Nephron progenitor cell (in vitro differentiated cells): Measurements from ENCODE around the gene B4GALT7.

ENCODE experiments used
- DNase-seq: peaks from one replicate; pipeline ENCODE4 v3.0.0; 2021
- H3K27ac Mint-ChIP-seq: 2 replicates; pipeline ENCODE4 v1.8.0; 2021; ENCODE audit warnings: mild to moderate bottlenecking, moderate library complexity, mixed read lengths
- H3K27me3 Mint-ChIP-seq: 2 replicates; pipeline ENCODE4 v1.8.0; 2021; ENCODE audit warnings: mild to moderate bottlenecking, low read depth, mixed read lengths; ENCODE audit not compliant: poor library complexity
- H3K36me3 Mint-ChIP-seq: 2 replicates; pipeline ENCODE4 v1.8.0; 2021; ENCODE audit warnings: low read depth, mixed read lengths
- H3K4me1 Mint-ChIP-seq: 2 replicates; pipeline ENCODE4 v1.8.0; 2021; ENCODE audit warnings: mixed read lengths
- H3K4me3 Mint-ChIP-seq: 2 replicates; pipeline ENCODE4 v1.8.0; 2021; ENCODE audit warnings: mild to moderate bottlenecking, moderate library complexity, mixed read lengths
- H3K9me3 Mint-ChIP-seq: 2 replicates; pipeline ENCODE4 v1.8.0; 2021; ENCODE audit warnings: mild to moderate bottlenecking, moderate library complexity, mixed read lengths
- TF ChIP-seq, protein P1 (sequence below): fragments of 200-600 bp; sonication (generic); IDR thresholded peaks from 2 replicates; pipeline ENCODE4 v1.5.0; 2021; ENCODE audit warnings: antibody characterized with exemption

The B4GALT7 gene, protein sequence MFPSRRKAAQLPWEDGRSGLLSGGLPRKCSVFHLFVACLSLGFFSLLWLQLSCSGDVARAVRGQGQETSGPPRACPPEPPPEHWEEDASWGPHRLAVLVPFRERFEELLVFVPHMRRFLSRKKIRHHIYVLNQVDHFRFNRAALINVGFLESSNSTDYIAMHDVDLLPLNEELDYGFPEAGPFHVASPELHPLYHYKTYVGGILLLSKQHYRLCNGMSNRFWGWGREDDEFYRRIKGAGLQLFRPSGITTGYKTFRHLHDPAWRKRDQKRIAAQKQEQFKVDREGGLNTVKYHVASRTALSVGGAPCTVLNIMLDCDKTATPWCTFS

DNA sequence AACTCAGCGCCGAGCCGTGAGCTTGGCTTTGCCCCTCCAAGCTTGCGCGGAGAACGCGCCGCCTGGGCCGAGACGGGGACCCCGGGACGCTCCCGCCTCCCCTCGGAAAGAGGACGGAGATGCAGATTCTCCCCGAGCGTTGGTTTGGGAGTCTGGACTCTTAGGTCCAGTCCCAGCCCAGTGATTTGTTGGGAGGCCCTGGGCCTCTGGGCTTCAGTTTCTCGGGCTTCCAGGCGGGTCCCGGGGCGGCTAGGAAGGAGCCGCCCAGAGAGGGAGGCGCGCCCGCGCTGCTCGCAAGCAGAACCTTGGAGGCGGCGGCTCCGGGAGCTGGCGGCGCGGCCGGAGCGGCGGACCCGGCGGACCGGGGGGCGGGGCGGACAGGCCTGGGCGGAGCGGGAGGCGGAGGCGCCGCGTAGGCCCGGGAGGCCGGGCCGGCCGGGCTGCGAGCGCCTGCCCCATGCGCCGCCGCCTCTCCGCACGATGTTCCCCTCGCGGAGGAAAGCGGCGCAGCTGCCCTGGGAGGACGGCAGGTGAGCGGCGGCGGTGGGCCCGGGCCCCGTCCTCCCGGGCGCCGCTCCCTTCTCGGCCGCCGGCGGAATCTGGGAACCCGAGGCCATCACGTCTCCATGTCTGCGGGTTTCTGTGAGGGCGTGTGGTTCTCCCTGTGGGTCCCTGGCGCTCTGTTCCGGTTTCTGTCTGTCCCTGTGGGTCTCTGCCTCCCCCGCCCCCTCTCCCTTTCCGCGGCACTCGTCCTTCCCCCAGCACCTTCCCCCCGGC, at the start of gene B4GALT7:
TSS of gene B4GALT7 (plus strand) at position 402 of the 777 bp plus-strand sequence. CDS start at position 481, 79 bp downstream.
- Mint-ChIP-seq H3K9me3 (no peaks in the 10 kb centered on the region), H3K4me1 (peaks cover 15% of the 10 kb centered on the region), H3K36me3 (peaks cover 23% of the 10 kb centered on the region), H3K27ac (peak within 1 kb of the TSS; percentile 13), H3K4me3 (peak within 1 kb of the TSS; percentile 95), H3K27me3 (peaks cover 7% of the 10 kb centered on the region)
- DNase-seq, result peak; percentile 92
- TF ChIP-seq, protein P1, sequence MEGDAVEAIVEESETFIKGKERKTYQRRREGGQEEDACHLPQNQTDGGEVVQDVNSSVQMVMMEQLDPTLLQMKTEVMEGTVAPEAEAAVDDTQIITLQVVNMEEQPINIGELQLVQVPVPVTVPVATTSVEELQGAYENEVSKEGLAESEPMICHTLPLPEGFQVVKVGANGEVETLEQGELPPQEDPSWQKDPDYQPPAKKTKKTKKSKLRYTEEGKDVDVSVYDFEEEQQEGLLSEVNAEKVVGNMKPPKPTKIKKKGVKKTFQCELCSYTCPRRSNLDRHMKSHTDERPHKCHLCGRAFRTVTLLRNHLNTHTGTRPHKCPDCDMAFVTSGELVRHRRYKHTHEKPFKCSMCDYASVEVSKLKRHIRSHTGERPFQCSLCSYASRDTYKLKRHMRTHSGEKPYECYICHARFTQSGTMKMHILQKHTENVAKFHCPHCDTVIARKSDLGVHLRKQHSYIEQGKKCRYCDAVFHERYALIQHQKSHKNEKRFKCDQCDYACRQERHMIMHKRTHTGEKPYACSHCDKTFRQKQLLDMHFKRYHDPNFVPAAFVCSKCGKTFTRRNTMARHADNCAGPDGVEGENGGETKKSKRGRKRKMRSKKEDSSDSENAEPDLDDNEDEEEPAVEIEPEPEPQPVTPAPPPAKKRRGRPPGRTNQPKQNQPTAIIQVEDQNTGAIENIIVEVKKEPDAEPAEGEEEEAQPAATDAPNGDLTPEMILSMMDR, result no peak

DNA sequence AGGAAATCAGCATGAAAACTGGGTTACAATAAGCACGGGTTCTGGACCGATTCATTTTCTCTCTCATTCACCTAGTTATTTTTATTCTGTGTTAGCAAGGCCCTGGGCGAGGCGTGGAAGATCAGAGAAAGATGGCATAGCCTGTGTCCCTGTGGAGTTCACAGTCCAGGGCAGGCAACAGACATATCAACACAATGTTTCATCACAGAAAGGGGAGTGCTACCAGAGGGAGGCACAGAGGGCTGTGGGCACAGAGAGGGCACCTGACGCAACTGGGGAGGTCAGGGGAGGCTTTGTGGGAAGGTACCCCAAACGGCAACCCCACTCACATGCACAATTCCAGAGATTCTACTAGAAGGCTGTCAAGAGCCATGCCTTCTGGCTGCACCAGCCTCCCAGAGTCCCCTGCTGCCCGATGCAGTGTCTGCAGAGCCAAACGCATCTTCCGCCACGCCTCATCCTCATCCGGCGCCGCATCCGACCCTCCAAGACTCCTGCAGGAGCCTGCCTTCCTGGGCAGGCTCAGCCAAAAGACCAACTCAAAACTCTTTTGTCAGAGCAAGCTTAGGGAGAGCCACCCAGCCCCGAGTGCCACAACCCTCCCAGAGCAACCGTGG, 47.0 kb upstream of the B4GALT7 start:
- Mint-ChIP-seq H3K27me3 (no peaks in the 10 kb centered on the region), H3K36me3 (peaks cover 27% of the 10 kb centered on the region)
- DNase-seq, result peak; percentile 34

DNA sequence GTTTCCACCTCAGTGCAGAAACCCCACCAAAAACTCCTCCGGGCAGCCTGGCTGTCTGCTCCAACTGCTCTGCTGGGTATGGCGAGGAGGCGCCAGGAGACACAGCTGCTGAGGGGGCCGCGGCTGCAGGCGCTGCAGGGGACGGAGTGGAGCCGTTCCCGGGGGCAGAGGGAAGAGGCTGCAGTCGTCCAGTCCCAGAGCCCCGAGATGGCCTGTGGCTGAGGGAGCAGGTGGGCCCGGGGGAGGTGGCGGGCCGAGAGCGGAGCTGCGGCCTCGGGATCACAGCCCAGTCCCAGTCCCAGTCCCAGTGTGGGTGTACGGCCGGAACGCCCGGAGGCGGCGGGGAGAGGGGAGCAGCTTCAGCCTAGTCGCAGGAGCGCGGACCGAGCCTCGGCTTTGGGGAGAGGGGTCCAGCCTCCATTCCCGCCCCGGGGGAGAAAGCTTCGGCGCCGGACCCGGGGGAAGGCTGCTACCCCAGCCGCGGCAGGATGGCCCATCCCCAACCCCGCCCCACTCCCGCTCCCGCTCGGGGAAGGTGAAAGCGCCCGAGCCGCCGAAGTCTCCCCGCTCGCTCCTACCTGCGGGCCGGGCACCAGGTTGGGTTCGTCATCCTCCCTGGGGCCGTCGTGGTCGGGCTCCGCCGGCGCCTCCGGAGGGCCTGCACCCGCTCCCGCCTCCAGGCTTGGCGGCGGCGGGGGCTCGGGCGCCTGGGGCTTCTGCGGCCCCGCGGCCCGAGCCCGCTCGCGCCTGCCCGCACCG, 46.1 kb upstream of the B4GALT7 start:
- peaks cover 27% of the 10 kb centered on the region for H3K36me3 Mint-ChIP-seq
- peak overlapping the region; percentile 86 for H3K4me3 Mint-ChIP-seq
- H3K27ac Mint-ChIP-seq, result no peak overlapping the region
- TF ChIP-seq, protein P1, result no peak
- DNase-seq, result peak; percentile 48
- peaks cover 57% of the 10 kb centered on the region for H3K4me1 Mint-ChIP-seq
- no peaks in the 10 kb centered on the region for H3K27me3 Mint-ChIP-seq
- peaks cover 10% of the 10 kb centered on the region for H3K9me3 Mint-ChIP-seq

More for the DNA sequence above, 47.0 kb upstream of the B4GALT7 start:
- H3K9me3 Mint-ChIP-seq, result peaks cover 4% of the 10 kb centered on the region
- H3K4me1 Mint-ChIP-seq, result peaks cover 52% of the 10 kb centered on the region
- peak overlapping the region; percentile 86 for H3K4me3 Mint-ChIP-seq
- H3K27ac Mint-ChIP-seq, result peak overlapping the region; percentile 47
- TF ChIP-seq, protein P1, result no peak

DNA sequence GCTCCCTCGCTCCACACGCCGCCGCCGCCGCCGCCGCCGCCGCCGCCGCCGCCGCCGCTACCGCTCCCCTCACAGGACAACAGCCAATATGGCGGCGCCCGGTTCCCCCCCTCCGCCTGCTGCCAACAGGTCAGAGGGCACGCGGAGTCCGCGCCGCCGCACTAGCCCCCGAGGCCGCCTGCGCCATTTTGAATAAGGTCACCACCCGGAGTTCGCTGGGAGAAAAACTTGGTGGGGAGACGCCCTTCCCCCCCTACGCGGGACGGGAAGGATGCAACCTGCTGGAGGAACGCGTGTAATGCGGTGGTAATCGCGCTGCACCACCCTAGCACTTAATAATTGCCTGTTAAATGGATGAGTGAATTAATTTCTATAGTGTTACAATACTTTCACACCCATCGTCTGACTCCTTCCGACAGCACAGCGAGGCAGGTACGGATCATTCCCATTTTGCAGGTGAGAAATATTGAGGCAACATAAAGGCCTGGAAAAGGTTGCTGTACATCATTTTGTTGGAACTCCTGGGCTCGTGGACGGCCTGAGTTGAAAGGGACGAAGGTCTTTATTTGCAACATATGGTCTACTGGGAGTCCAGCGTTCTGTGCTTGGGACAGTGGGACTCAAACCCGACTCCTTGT, 45.3 kb upstream of the B4GALT7 start, which contains the start of gene FAM193B:
TSS of gene FAM193B (minus strand) at position 90 of the 638 bp plus-strand sequence. CDS start 105 bp downstream, outside the sequence.
- TF ChIP-seq, protein P1, result peak; percentile 11
- DNase-seq, result peak; percentile 96
- Mint-ChIP-seq H3K27me3 (no peaks in the 10 kb centered on the region), H3K36me3 (peaks cover 25% of the 10 kb centered on the region), H3K9me3 (peaks cover 13% of the 10 kb centered on the region), H3K4me3 (peak within 1 kb of the TSS; percentile 86), H3K4me1 (peaks cover 57% of the 10 kb centered on the region), H3K27ac (peak within 1 kb of the TSS; percentile 10)

DNA sequence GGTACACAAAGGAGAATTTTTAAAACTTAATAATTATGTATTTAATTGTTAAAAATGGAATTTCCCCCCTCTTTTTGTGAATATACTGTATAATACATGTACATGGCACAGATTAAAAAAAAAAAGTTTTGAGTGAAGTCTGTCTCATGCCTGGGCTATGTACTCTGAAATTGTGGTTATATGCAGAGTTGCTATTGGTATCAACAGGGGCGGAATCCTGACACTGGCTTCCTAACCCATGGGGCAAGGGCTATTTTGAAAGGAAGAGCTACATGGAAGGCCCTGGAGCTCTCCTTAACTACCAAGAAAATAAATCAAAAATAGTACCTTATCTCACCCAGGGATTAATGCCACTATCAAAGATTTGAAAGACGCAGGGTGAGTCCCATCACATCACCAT, 44.7 kb upstream of the B4GALT7 start:
- Mint-ChIP-seq H3K4me3 (peak overlapping the region; percentile 80), H3K27ac (no peak overlapping the region), H3K27me3 (no peaks in the 10 kb centered on the region), H3K9me3 (peaks cover 14% of the 10 kb centered on the region), H3K4me1 (peaks cover 57% of the 10 kb centered on the region), H3K36me3 (peaks cover 20% of the 10 kb centered on the region)
- no peak for DNase-seq
- TF ChIP-seq, protein P1, result no peak
